Activated gamma-delta T cell treated with anti-CD3 and anti-CD28 coated beads, Interleukin-2, amount 50 U/mL, for 16 hours (primary cell): ENCODE measurements around the gene CNTNAP3.
"Not testable (repeated sequence)": the region's sequence is repeated elsewhere in the genome, so short reads cannot be mapped to it uniquely, and the experiment has no call there.

Experiments used
- DNase-seq: peaks from one replicate; pipeline ENCODE4 v3.0.0-alpha.2; 2020; ENCODE audit warnings: low read depth

CNTNAP3 gene

GRCh38 chr9:39287980-39288379, at the start of gene CNTNAP3:
CNTNAP3 (minus strand) TSS chr9:39288167; CDS start chr9:39288064, 103 bp downstream.
- DNase-seq = not testable (repeated sequence)

GRCh38 chr9:39279995-39280394, 8.0 kb downstream of the CNTNAP3 start:
- DNase-seq = not testable (repeated sequence)

GRCh38 chr9:39242513-39242912, 45.5 kb downstream of the CNTNAP3 start:
- not testable (repeated sequence) for DNase-seq

- DNase-seq = not testable (repeated sequence)
Measured at GRCh38 chr9:39232130-39232991, 55.6 kb downstream of the CNTNAP3 start.

GRCh38 chr9:39215976-39216375, 72.0 kb downstream of the CNTNAP3 start:
- not testable (repeated sequence) for DNase-seq

GRCh38 chr9:39209773-39210172, 78.2 kb downstream of the CNTNAP3 start:
- not testable (repeated sequence) for DNase-seq

- not testable (repeated sequence) for DNase-seq
Measured at GRCh38 chr9:39206643-39207042, 81.3 kb downstream of the CNTNAP3 start.

GRCh38 chr9:39205842-39206241, 82.1 kb downstream of the CNTNAP3 start:
- DNase-seq = not testable (repeated sequence)

- DNase-seq = not testable (repeated sequence)
Measured at GRCh38 chr9:39200412-39200811, 87.6 kb downstream of the CNTNAP3 start.

GRCh38 chr9:39198000-39198709, 89.8 kb downstream of the CNTNAP3 start:
- not testable (repeated sequence) for DNase-seq

- not testable (repeated sequence) for DNase-seq
Measured at GRCh38 chr9:39171370-39171769, 116.6 kb downstream of the CNTNAP3 start.

GRCh38 chr9:39157714-39158113, 130.3 kb downstream of the CNTNAP3 start:
- DNase-seq = not testable (repeated sequence)

GRCh38 chr9:39132826-39133552, 155.0 kb downstream of the CNTNAP3 start:
- not testable (repeated sequence) for DNase-seq

GRCh38 chr9:39121401-39121800, 166.6 kb downstream of the CNTNAP3 start:
- not testable (repeated sequence) for DNase-seq

GRCh38 chr9:39111746-39112145, 176.2 kb downstream of the CNTNAP3 start:
- DNase-seq = not testable (repeated sequence)

- DNase-seq = no peak
Measured at GRCh38 chr9:39108145-39108544, 179.8 kb downstream of the CNTNAP3 start.

- not testable (repeated sequence) for DNase-seq
Measured at GRCh38 chr9:39097208-39097607, 190.8 kb downstream of the CNTNAP3 start.

- not testable (repeated sequence) for DNase-seq
Measured at GRCh38 chr9:39085311-39085710, 202.7 kb downstream of the CNTNAP3 start.

GRCh38 chr9:39082574-39082973, 205.4 kb downstream of the CNTNAP3 start:
- DNase-seq = not testable (repeated sequence)

GRCh38 chr9:39080081-39080480, 207.9 kb downstream of the CNTNAP3 start:
- not testable (repeated sequence) for DNase-seq

- not testable (repeated sequence) for DNase-seq
Measured at GRCh38 chr9:39078621-39079256, 209.2 kb downstream of the CNTNAP3 start.

- DNase-seq = not testable (repeated sequence)
Measured at GRCh38 chr9:39073537-39073936, 214.4 kb downstream of the CNTNAP3 start.
